PFSK-1 (cell line): ENCODE measurements around the gene VWA5B1.

Experiments used
- FOXP2 ChIP-seq: optimal IDR thresholded peaks from 2 replicates; pipeline ENCODE3; 2011; ENCODE audit warnings: borderline replicate concordance, control low read depth, inconsistent platforms; ENCODE audit not compliant: insufficient read depth; ENCODE audit errors: extremely low read length, extremely low read depth
- POLR2AphosphoS5 ChIP-seq: IDR thresholded peaks from 2 replicates; pipeline ENCODE4 v1.6.1; 2012; ENCODE audit warnings: low read depth, mild to moderate bottlenecking, control low read depth, low read length, moderate library complexity
- REST ChIP-seq, 2 experiments: IDR thresholded peaks; 2 replicates each; pipeline versions ENCODE4 v1.6.1 to v1.8.0; 2011 to 2012; ENCODE audit warnings: low read depth in 2 of 2, low read length in 2 of 2, control low read depth in 1 of 2, inconsistent platforms in 1 of 2, mild to moderate bottlenecking in 1 of 2, moderate library complexity in 1 of 2; ENCODE audit not compliant: insufficient read depth in 1 of 2
- SIN3A ChIP-seq: IDR thresholded peaks from 2 replicates; pipeline ENCODE4 v1.6.1; 2012; ENCODE audit warnings: mild to moderate bottlenecking, low read length, moderate library complexity, borderline replicate concordance; ENCODE audit not compliant: insufficient read depth
- TAF1 ChIP-seq: IDR thresholded peaks from 2 replicates; pipeline ENCODE4 v1.6.1; 2012; ENCODE audit warnings: low read length, control low read depth, borderline replicate concordance; ENCODE audit not compliant: insufficient read depth

VWA5B1 gene

GRCh38 chr1:20284625-20285024 is 6.0 kb upstream of the VWA5B1 start:
- TF ChIP-seq FOXP2, result no peak
- no peak for TF ChIP-seq SIN3A
- no peak for TF ChIP-seq POLR2AphosphoS5
- no peak for TF ChIP-seq TAF1
- TF ChIP-seq REST (IDR thresholded peaks at IDR 0.05; ENCODE audit: insufficient read depth in 1 of 2, low read depth in 2 of 2, low read length in 2 of 2), result no peak

- TF ChIP-seq TAF1 (no peak), SIN3A (no peak), REST (IDR thresholded peaks at IDR 0.05; ENCODE audit: insufficient read depth in 1 of 2, low read depth in 2 of 2, low read length in 2 of 2) (no peak), POLR2AphosphoS5 (no peak), FOXP2 (no peak)
Observed at GRCh38 chr1:20285510-20285909, 5.2 kb upstream of the VWA5B1 start.

GRCh38 chr1:20291645-20292084 is 990 bp downstream of the VWA5B1 start:
- TF ChIP-seq REST (IDR thresholded peaks at IDR 0.05; ENCODE audit: insufficient read depth in 1 of 2, low read depth in 2 of 2, low read length in 2 of 2) (no peak), TAF1 (no peak), POLR2AphosphoS5 (no peak)

- TF ChIP-seq POLR2AphosphoS5 (no peak), SIN3A (no peak), REST (IDR thresholded peaks at IDR 0.05; ENCODE audit: insufficient read depth in 1 of 2, low read depth in 2 of 2, low read length in 2 of 2) (no peak), FOXP2 (no peak), TAF1 (no peak)
Observed at GRCh38 chr1:20298626-20299025, 8.0 kb downstream of the VWA5B1 start.

GRCh38 chr1:20301463-20302107 is 10.9 kb downstream of the VWA5B1 start:
- TF ChIP-seq REST (IDR thresholded peaks at IDR 0.05; ENCODE audit: insufficient read depth in 1 of 2, low read depth in 2 of 2, low read length in 2 of 2) (no peak), FOXP2 (no peak), POLR2AphosphoS5 (no peak), SIN3A (no peak), TAF1 (no peak)
